K562 (cell line): Measurements from ENCODE around the gene CD82.

Experiments used
- BCL6 ChIP-seq: fragments of 250-450 bp; sonication (Bioruptor Pico); IDR thresholded peaks from 2 replicates; pipeline ENCODE4 v1.4.0; 2020
- BRD4 ChIP-seq: fragments of 200-600 bp; sonication (generic); IDR thresholded peaks from 2 replicates; pipeline ENCODE4 v1.6.1; 2017; ENCODE audit warnings: inconsistent platforms
- BRF1 ChIP-seq: IDR thresholded peaks from 3 replicates; pipeline ENCODE4 v1.6.1; 2011; ENCODE audit warnings: borderline replicate concordance, mild to moderate bottlenecking; ENCODE audit not compliant: insufficient read length; ENCODE audit errors: extremely low read depth
- DPF2 ChIP-seq: fragments of 450-650 bp; IDR thresholded peaks from 2 replicates; pipeline ENCODE4 v1.6.1; 2016
- HDAC1 ChIP-seq, 2 experiments: fragments of 450-650 bp; IDR thresholded peaks; 2 replicates each; pipeline ENCODE4 v1.6.1; 2016 to 2017; ENCODE audit warnings: inconsistent platforms in 1 of 2, mild to moderate bottlenecking in 1 of 2, moderate library complexity in 1 of 2
- KAT8 ChIP-seq: fragments of 450-650 bp; IDR thresholded peaks from 2 replicates; pipeline ENCODE4 v1.6.1; 2016; ENCODE audit warnings: low read depth, mild to moderate bottlenecking
- NFIX ChIP-seq: fragments of 250-450 bp; sonication (Bioruptor Pico); IDR thresholded peaks from 2 replicates; pipeline ENCODE4 v1.4.0; 2020; ENCODE audit warnings: low read depth, mild to moderate bottlenecking, moderate library complexity
- NR0B1 ChIP-seq: fragments of 450-650 bp; IDR thresholded peaks from one replicate; pipeline ENCODE4 v1.6.1; 2018; ENCODE audit warnings: mild to moderate bottlenecking, moderate library complexity; ENCODE audit not compliant: partially characterized antibody
- POLR2A ChIP-seq: fragments of 450-650 bp; conservative IDR thresholded peaks from 2 replicates; pipeline ENCODE4 v1.6.1; 2016
- TAF1 ChIP-seq: IDR thresholded peaks from 2 replicates; pipeline ENCODE4 v1.6.1; 2011; ENCODE audit warnings: mild to moderate bottlenecking, low read length, moderate library complexity; ENCODE audit not compliant: insufficient read depth, control insufficient read depth, severe bottlenecking; ENCODE audit errors: extremely low read depth
- TBP ChIP-seq: optimal IDR thresholded peaks from 2 replicates; pipeline ENCODE3; 2011; ENCODE audit warnings: low read depth, low read length, improper control_type of control experiment
- TCF3 ChIP-seq: sonication (generic); formaldehyde crosslinking; IDR thresholded peaks from 2 replicates; pipeline ENCODE4 v1.4.0; 2020; ENCODE audit warnings: mild to moderate bottlenecking, missing genetic modification reagents
- ZNF263 ChIP-seq: sonication (generic); formaldehyde crosslinking; IDR thresholded peaks from 2 replicates; pipeline ENCODE4 v1.8.0; 2022; ENCODE audit warnings: mild to moderate bottlenecking, missing genetic modification reagents, borderline replicate concordance

- TF ChIP-seq NR0B1 (no peak), ZNF263 (CRISPR knock-in tag) (no peak), POLR2A (no peak), HDAC1 (IDR thresholded peaks at IDR 0.05) (no peak), BCL6 (no peak), BRF1 (no peak), DPF2 (no peak), KAT8 (no peak), TAF1 (no peak), NFIX (CRISPR knock-in tag) (no peak), TCF3 (CRISPR knock-in tag) (no peak), TBP (no peak), BRD4 (no peak)
Measured at GRCh38 chr11:44651535-44652155, 86.2 kb downstream of the CD82 start.
